SU-DHL-6 (cell line): ENCODE measurements around the gene TADA2A.

ENCODE experiments used
- H2AFZ ChIP-seq: fragments of 200-600 bp; sonication (generic); 2 replicates; pipeline ENCODE4 v1.6.1; 2014; ENCODE audit warnings: low read depth, mild to moderate bottlenecking, moderate library complexity, mixed read lengths, antibody characterized with exemption, low read length; ENCODE audit not compliant: severe bottlenecking
- H3F3A ChIP-seq: fragments of 200-600 bp; shearing (Covaris generic); 2 replicates; pipeline ENCODE4 v1.6.0; 2016; ENCODE audit warnings: antibody characterized with exemption, mild to moderate bottlenecking; ENCODE audit not compliant: insufficient read depth
- H3K27ac ChIP-seq: fragments of 200-600 bp; sonication (generic); 2 replicates; pipeline ENCODE4 v1.5.1; 2016; ENCODE audit warnings: low read depth, mild to moderate bottlenecking, low read length, moderate library complexity, mixed read lengths
- H3K27me3 ChIP-seq: fragments of 200-600 bp; sonication (generic), shearing (Covaris generic); 2 replicates; pipeline ENCODE4 v1.6.0; 2014; ENCODE audit warnings: mild to moderate bottlenecking, low read length
- H3K36me3 ChIP-seq: fragments of 200-600 bp; sonication (generic); 2 replicates; pipeline ENCODE4 v1.6.1; 2014; ENCODE audit warnings: mild to moderate bottlenecking, low read length, mixed read lengths
- H3K4me2 ChIP-seq: fragments of 300-600, 200-600 bp; shearing (Covaris generic), sonication (generic); 2 replicates; pipeline ENCODE4 v1.6.0; 2014; ENCODE audit warnings: low read length, low read depth, mild to moderate bottlenecking; ENCODE audit not compliant: poor library complexity, severe bottlenecking
- H3K4me3 ChIP-seq: fragments of 200-600 bp; sonication (generic); 2 replicates; pipeline ENCODE4 v1.5.1; 2014; ENCODE audit warnings: antibody characterized with exemption, low read length, mild to moderate bottlenecking, mixed read lengths; ENCODE audit not compliant: insufficient read depth, poor library complexity, severe bottlenecking
- H3K79me2 ChIP-seq: fragments of 200-600 bp; sonication (generic); 2 replicates; pipeline ENCODE4 v1.6.1; 2014; ENCODE audit warnings: mild to moderate bottlenecking, low read length, moderate library complexity; ENCODE audit not compliant: insufficient read depth
- H3K9ac ChIP-seq: fragments of 200-600 bp; sonication (generic); 2 replicates; pipeline ENCODE4 v1.7.0; 2014; ENCODE audit warnings: mild to moderate bottlenecking, low read length
- H3K9me2 ChIP-seq: fragments of 200-600 bp; sonication (generic); replicated peaks from 2 replicates; pipeline ENCODE4 v1.6.1; 2014; ENCODE audit warnings: low read length; ENCODE audit not compliant: insufficient read depth
- H3K9me3 ChIP-seq: fragments of 200-600 bp; sonication (generic); 2 replicates; pipeline ENCODE4 v1.6.1; 2014; ENCODE audit warnings: low read length, mixed read lengths; ENCODE audit not compliant: insufficient read depth
- H4K20me1 ChIP-seq: fragments of 200-600 bp; sonication (generic); 2 replicates; pipeline ENCODE4 v1.6.1; 2014; ENCODE audit warnings: low read depth, mild to moderate bottlenecking, antibody characterized with exemption, low read length, moderate library complexity, mixed read lengths
- CTCF ChIP-seq: fragments of 200-600 bp; sonication (generic); IDR thresholded peaks from one replicate; pipeline ENCODE4 v1.5.1; 2017; ENCODE audit warnings: antibody characterized with exemption, mild to moderate bottlenecking, low read length, moderate library complexity; ENCODE audit not compliant: insufficient read depth, poor library complexity, severe bottlenecking
- EZH2phosphoT487 ChIP-seq: fragments of 200-600 bp; sonication (generic), shearing (Covaris generic); conservative IDR thresholded peaks from 2 replicates; pipeline ENCODE4 v1.6.1; 2018; ENCODE audit warnings: mild to moderate bottlenecking, antibody characterized with exemption, low read length, moderate library complexity, mixed read lengths

TADA2A gene

DNA sequence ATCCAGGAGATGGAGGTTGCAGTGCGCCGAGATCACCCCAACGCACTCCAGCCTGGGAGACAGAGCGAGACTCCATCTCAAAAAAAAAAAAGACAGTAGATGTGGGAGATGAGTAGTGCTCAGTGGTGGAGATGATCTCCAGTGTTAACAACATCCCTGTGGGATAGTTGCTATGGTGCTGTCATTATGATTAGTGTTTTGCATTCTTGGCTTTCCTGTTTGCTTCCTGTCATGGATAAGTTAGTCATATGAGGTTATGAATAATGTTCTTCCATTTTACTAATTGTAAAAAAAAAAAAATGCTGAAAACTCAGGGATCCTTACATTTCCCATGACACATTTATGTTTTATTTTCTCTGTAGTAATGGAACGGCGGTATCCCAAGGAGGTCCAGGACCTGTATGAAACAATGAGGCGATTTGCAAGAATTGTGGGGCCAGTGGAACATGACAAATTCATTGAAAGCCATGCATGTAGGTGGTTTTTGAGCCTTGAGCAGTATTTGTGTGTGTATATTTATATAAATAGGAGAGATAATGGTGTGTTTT lies 58.5 kb downstream of the TADA2A start:
- peaks cover 15% of the 10 kb centered on the region; the same call in 1 of the 2 replicates for H3K36me3 ChIP-seq

DNA sequence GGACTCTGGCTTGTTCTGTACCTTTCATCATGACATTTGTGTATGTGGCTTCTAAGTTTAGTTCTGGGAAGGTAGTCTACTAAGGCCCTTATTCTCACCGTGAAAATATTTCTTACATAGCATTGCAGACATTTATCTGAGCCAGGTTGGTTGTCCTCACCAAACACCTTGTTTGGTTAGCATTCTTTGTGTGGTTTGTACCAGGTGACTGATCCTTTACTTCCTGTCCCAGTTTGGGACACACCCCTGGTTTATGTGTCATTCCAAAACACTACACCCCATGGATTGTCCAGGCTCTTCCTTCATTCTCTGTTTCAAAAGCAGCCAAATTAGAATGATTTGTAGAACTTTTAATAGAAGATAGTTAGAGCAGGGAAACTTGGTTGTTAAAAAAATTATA lies 59.8 kb downstream of the TADA2A start:
- TF ChIP-seq CTCF: no peak
- no peak for TF ChIP-seq EZH2phosphoT487

More for the DNA sequence above, 58.5 kb downstream of the TADA2A start:
- Histone ChIP-seq H2AFZ (no peak overlapping the region), H4K20me1 (no peaks in the 10 kb centered on the region), H3K79me2 (no peaks in the 10 kb centered on the region), H3F3A (no peaks in the 10 kb centered on the region), H3K4me2 (no peak overlapping the region), H3K27ac (no peak overlapping the region), H3K9me3 (no peaks in the 10 kb centered on the region), H3K9ac (no peak overlapping the region), H3K4me3 (no peak overlapping the region), H3K9me2 (no peaks in the 10 kb centered on the region), H3K27me3 (no peaks in the 10 kb centered on the region)
- TF ChIP-seq EZH2phosphoT487: no peak
- no peak for TF ChIP-seq CTCF

DNA sequence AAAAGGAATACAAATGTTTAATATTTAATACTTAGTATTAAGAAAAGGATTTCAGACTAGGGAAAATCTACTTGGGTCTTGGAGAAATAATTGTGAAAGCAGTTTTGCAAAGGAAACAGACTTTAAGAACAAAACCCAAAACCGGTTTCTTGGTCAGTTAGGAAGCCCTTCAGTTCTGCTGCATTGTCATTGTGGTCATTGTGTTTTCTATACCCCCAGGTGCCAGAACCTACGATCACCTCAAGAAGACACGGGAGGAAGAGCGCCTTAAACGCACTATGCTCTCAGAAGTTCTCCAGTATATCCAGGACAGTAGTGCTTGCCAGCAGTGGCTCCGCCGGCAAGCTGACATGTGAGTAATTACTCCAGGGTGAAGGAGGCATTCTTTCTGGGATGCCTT lies 63.5 kb downstream of the TADA2A start:
- Histone ChIP-seq H3K4me2 (no peak overlapping the region), H3K9me2 (no peaks in the 10 kb centered on the region), H3K27me3 (no peaks in the 10 kb centered on the region), H3F3A (no peaks in the 10 kb centered on the region), H3K27ac (no peak overlapping the region), H2AFZ (no peak overlapping the region), H3K79me2 (no peaks in the 10 kb centered on the region), H3K9ac (no peak overlapping the region), H3K36me3 (peaks cover 22% of the 10 kb centered on the region; the same call in 1 of the 2 replicates), H4K20me1 (no peaks in the 10 kb centered on the region), H3K4me3 (no peak overlapping the region), H3K9me3 (no peaks in the 10 kb centered on the region)
- TF ChIP-seq CTCF: no peak
- no peak for TF ChIP-seq EZH2phosphoT487

More for the DNA sequence above, 59.8 kb downstream of the TADA2A start:
- Histone ChIP-seq H3K4me2 (no peak overlapping the region), H3K27me3 (no peaks in the 10 kb centered on the region), H4K20me1 (no peaks in the 10 kb centered on the region), H3K9me2 (no peaks in the 10 kb centered on the region), H3K79me2 (no peaks in the 10 kb centered on the region), H3K27ac (no peak overlapping the region), H3K9ac (no peak overlapping the region), H3K9me3 (no peaks in the 10 kb centered on the region), H3K36me3 (peaks cover 19% of the 10 kb centered on the region; the same call in 1 of the 2 replicates), H2AFZ (no peak overlapping the region), H3K4me3 (no peak overlapping the region), H3F3A (no peaks in the 10 kb centered on the region)
